ENCODE measurements around the gene POLR2J2. TPM values are rescaled to one million over a fixed set of nuclear protein-coding genes. Genes with fewer than 3 reads are reported as not detected.
"Not testable (repeated sequence)": the region's sequence is repeated elsewhere in the genome, so short reads cannot be mapped to it uniquely, and the experiment has no call there.

The POLR2J2 gene
- 2.5 TPM for polyA plus RNA-seq (2013, experiment 1 of 2)
- 2.7 TPM for polyA plus RNA-seq (2013, experiment 2 of 2)

- WGBS = 0% methylated on average over 20 of the region's 63 CpGs
- H3K27me3 ChIP-seq (ENCODE audit: insufficient read depth, low read length); H3K9me3 ChIP-seq (ENCODE audit: insufficient read depth, low read depth, low read length); H3K36me3 ChIP-seq (ENCODE audit: insufficient read depth, low read length); H3K4me1 ChIP-seq (ENCODE audit: insufficient read depth, low read length); H3K9ac ChIP-seq (ENCODE audit: low read depth, low read length); H3K27ac ChIP-seq (ENCODE audit: low read depth, low read length): not testable (repeated sequence)
- peak within 1 kb of the TSS; percentile 46 for H3K4me3 ChIP-seq (ENCODE audit: low read length)
These were observed at the start of gene POLR2J2 for GRCh38 chr7:102671166-102671955. POLR2J2 (minus strand) TSS chr7:102671663; CDS start chr7:102671601, 62 bp downstream.

GRCh38 chr7:102718491-102718890 lies 47.0 kb upstream of the POLR2J2 start:
- not testable (repeated sequence) for H3K4me3 ChIP-seq (ENCODE audit: low read length); H3K27ac ChIP-seq (ENCODE audit: low read depth, low read length); H3K9ac ChIP-seq (ENCODE audit: low read depth, low read length); H3K36me3 ChIP-seq (ENCODE audit: insufficient read depth, low read length); H3K9me3 ChIP-seq (ENCODE audit: insufficient read depth, low read depth, low read length); H3K27me3 ChIP-seq (ENCODE audit: insufficient read depth, low read length); H3K4me1 ChIP-seq (ENCODE audit: insufficient read depth, low read length)

- H3K4me1 ChIP-seq (ENCODE audit: insufficient read depth, low read length); H3K4me3 ChIP-seq (ENCODE audit: low read length); H3K27ac ChIP-seq (ENCODE audit: low read depth, low read length); H3K36me3 ChIP-seq (ENCODE audit: insufficient read depth, low read length); H3K9ac ChIP-seq (ENCODE audit: low read depth, low read length); H3K27me3 ChIP-seq (ENCODE audit: insufficient read depth, low read length); H3K9me3 ChIP-seq (ENCODE audit: insufficient read depth, low read depth, low read length): not testable (repeated sequence)
- 75% methylated on average over 3 of the region's 3 CpGs for WGBS
These were observed 44.3 kb upstream of the POLR2J2 start for GRCh38 chr7:102715718-102716117.

GRCh38 chr7:102714774-102715522 lies 43.5 kb upstream of the POLR2J2 start:
- H3K4me3 ChIP-seq (ENCODE audit: low read length); H3K9ac ChIP-seq (ENCODE audit: low read depth, low read length); H3K27ac ChIP-seq (ENCODE audit: low read depth, low read length); H3K27me3 ChIP-seq (ENCODE audit: insufficient read depth, low read length); H3K36me3 ChIP-seq (ENCODE audit: insufficient read depth, low read length); H3K9me3 ChIP-seq (ENCODE audit: insufficient read depth, low read depth, low read length); H3K4me1 ChIP-seq (ENCODE audit: insufficient read depth, low read length): not testable (repeated sequence)
- WGBS = 86% methylated on average over 1 of the region's 6 CpGs

- not testable (repeated sequence) for H3K9ac ChIP-seq (ENCODE audit: low read depth, low read length); H3K27ac ChIP-seq (ENCODE audit: low read depth, low read length); H3K27me3 ChIP-seq (ENCODE audit: insufficient read depth, low read length); H3K9me3 ChIP-seq (ENCODE audit: insufficient read depth, low read depth, low read length); H3K36me3 ChIP-seq (ENCODE audit: insufficient read depth, low read length); H3K4me3 ChIP-seq (ENCODE audit: low read length); H3K4me1 ChIP-seq (ENCODE audit: insufficient read depth, low read length)
- no CpG with 5 or more reads among the region's 1 CpG for WGBS
These were observed 42.2 kb upstream of the POLR2J2 start for GRCh38 chr7:102713691-102714080.

GRCh38 chr7:102713011-102713690 lies 41.7 kb upstream of the POLR2J2 start:
- not testable (repeated sequence) for H3K27me3 ChIP-seq (ENCODE audit: insufficient read depth, low read length); H3K4me1 ChIP-seq (ENCODE audit: insufficient read depth, low read length); H3K36me3 ChIP-seq (ENCODE audit: insufficient read depth, low read length); H3K4me3 ChIP-seq (ENCODE audit: low read length); H3K9me3 ChIP-seq (ENCODE audit: insufficient read depth, low read depth, low read length); H3K27ac ChIP-seq (ENCODE audit: low read depth, low read length); H3K9ac ChIP-seq (ENCODE audit: low read depth, low read length)
- WGBS = 79% methylated on average over 5 of the region's 5 CpGs

- H3K9me3 ChIP-seq (ENCODE audit: insufficient read depth, low read depth, low read length); H3K36me3 ChIP-seq (ENCODE audit: insufficient read depth, low read length); H3K9ac ChIP-seq (ENCODE audit: low read depth, low read length); H3K4me1 ChIP-seq (ENCODE audit: insufficient read depth, low read length); H3K27me3 ChIP-seq (ENCODE audit: insufficient read depth, low read length); H3K27ac ChIP-seq (ENCODE audit: low read depth, low read length); H3K4me3 ChIP-seq (ENCODE audit: low read length): not testable (repeated sequence)
- WGBS = 75% methylated on average over 8 of the region's 9 CpGs
These were observed 27.7 kb upstream of the POLR2J2 start for GRCh38 chr7:102698962-102699750.

GRCh38 chr7:102697642-102698512 lies 26.4 kb upstream of the POLR2J2 start:
- WGBS = 92% methylated on average over 3 of the region's 5 CpGs
- not testable (repeated sequence) for H3K27me3 ChIP-seq (ENCODE audit: insufficient read depth, low read length); H3K9ac ChIP-seq (ENCODE audit: low read depth, low read length); H3K4me3 ChIP-seq (ENCODE audit: low read length); H3K36me3 ChIP-seq (ENCODE audit: insufficient read depth, low read length); H3K9me3 ChIP-seq (ENCODE audit: insufficient read depth, low read depth, low read length); H3K4me1 ChIP-seq (ENCODE audit: insufficient read depth, low read length); H3K27ac ChIP-seq (ENCODE audit: low read depth, low read length)

GRCh38 chr7:102696009-102696408 lies 24.5 kb upstream of the POLR2J2 start:
- H3K4me1 ChIP-seq (ENCODE audit: insufficient read depth, low read length) = not testable (repeated sequence)
- no CpG with 5 or more reads among the region's 2 CpGs for WGBS

GRCh38 chr7:102695033-102695552 lies 23.6 kb upstream of the POLR2J2 start:
- H3K4me3 ChIP-seq (ENCODE audit: low read length); H3K36me3 ChIP-seq (ENCODE audit: insufficient read depth, low read length); H3K27ac ChIP-seq (ENCODE audit: low read depth, low read length); H3K9me3 ChIP-seq (ENCODE audit: insufficient read depth, low read depth, low read length); H3K9ac ChIP-seq (ENCODE audit: low read depth, low read length); H3K4me1 ChIP-seq (ENCODE audit: insufficient read depth, low read length); H3K27me3 ChIP-seq (ENCODE audit: insufficient read depth, low read length): not testable (repeated sequence)
- WGBS = no CpG with 5 or more reads among the region's 3 CpGs

More at GRCh38 chr7:102696009-102696408, 24.5 kb upstream of the POLR2J2 start:
- not testable (repeated sequence) for H3K9me3 ChIP-seq (ENCODE audit: insufficient read depth, low read depth, low read length); H3K27me3 ChIP-seq (ENCODE audit: insufficient read depth, low read length); H3K36me3 ChIP-seq (ENCODE audit: insufficient read depth, low read length); H3K27ac ChIP-seq (ENCODE audit: low read depth, low read length); H3K9ac ChIP-seq (ENCODE audit: low read depth, low read length); H3K4me3 ChIP-seq (ENCODE audit: low read length)
